ENCODE data around the gene NDUFB8.
"Not testable (repeated sequence)": the region's sequence is repeated elsewhere in the genome, so short reads cannot be mapped to it uniquely, and the experiment has no call there.

NDUFB8 gene

DNA sequence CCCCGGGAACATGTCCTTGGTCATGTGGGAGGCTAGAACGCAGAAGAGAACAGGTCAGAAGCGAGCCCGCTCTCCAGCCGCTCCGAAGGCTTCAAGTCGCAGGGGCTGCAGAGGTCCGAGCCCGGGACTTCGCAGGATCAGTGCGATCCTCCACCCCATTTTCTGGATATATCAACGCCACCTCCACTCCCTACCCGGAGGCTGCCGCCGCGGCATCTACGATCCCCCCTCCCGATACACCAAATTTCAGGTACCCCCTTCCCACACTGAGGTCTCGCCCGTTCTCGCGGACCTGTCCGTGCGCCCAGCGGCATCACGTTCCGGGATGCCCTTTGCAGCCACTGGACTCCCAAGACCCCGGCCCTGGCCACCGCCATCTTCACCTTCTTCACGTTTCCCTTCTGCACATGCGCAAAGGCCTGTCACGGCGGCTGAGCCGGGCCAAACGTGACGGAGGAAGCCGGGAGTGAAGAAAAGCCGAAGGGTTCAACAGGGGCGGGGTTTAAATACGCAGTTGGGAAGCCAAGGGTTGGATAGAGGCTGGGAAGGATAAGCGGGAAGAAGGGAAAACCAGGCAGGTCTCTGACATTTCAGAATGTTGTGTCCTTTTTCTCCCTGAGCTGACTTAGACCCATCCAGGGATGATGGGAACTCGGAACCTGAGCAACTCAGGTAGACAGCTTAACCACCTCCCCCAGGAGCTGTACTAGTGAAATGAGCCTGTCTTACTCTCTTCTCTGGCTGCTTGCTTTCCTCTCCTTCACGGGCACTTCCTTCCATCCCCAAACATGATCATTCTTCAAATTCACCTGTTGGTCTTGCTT, at the start of gene NDUFB8:
NDUFB8 (minus strand) TSS at position 397 of the 824 bp plus-strand sequence; CDS start at position 377, 20 bp downstream.
- Histone ChIP-seq H3K27me3 (ENCODE audit: insufficient read depth, low read depth) (no peaks in the 10 kb centered on the region), H3K4me3 (IDR thresholded peaks at IDR 0.05; ENCODE audit: insufficient read depth, low read depth, low read length) (no peak within 1 kb of the TSS), H3K27ac (peak within 1 kb of the TSS; percentile 18; the same call in 1 of the 2 replicates)

DNA sequence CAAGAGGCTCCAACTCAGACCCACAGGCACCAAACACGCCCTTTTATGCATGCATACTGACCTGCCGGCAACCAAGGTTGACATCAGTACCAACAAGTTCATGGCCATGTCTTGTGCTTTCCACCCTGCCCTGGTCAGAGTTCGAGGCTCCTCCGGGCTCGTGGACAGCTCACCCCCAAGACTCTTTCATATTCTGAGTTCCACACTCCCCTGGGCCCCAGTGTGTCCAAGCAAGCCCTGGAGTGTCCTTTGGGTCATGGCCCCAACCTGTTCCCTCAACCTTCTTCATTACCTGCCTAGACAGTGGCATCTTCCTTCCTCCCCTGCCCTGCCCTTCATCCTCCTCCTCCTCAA, 46.6 kb upstream of the NDUFB8 start:
- no peaks in the 10 kb centered on the region for H3K27me3 ChIP-seq (ENCODE audit: insufficient read depth, low read depth)
- H3K36me3 ChIP-seq (ENCODE audit: insufficient read depth) = no peaks in the 10 kb centered on the region
- H2AFZ ChIP-seq (ENCODE audit: low read depth) = no peak overlapping the region
- no peaks in the 10 kb centered on the region for H3K79me2 ChIP-seq (ENCODE audit: insufficient read depth, low read depth)
- no peak overlapping the region for H3K4me2 ChIP-seq
- TF ChIP-seq, protein P1, sequence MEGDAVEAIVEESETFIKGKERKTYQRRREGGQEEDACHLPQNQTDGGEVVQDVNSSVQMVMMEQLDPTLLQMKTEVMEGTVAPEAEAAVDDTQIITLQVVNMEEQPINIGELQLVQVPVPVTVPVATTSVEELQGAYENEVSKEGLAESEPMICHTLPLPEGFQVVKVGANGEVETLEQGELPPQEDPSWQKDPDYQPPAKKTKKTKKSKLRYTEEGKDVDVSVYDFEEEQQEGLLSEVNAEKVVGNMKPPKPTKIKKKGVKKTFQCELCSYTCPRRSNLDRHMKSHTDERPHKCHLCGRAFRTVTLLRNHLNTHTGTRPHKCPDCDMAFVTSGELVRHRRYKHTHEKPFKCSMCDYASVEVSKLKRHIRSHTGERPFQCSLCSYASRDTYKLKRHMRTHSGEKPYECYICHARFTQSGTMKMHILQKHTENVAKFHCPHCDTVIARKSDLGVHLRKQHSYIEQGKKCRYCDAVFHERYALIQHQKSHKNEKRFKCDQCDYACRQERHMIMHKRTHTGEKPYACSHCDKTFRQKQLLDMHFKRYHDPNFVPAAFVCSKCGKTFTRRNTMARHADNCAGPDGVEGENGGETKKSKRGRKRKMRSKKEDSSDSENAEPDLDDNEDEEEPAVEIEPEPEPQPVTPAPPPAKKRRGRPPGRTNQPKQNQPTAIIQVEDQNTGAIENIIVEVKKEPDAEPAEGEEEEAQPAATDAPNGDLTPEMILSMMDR (conservative IDR thresholded peaks at IDR 0.05; ENCODE audit: low read depth, low read length) = no peak
- no peak overlapping the region for H3K9ac ChIP-seq
- H3K27ac ChIP-seq = no peak overlapping the region
- H3K4me3 ChIP-seq (IDR thresholded peaks at IDR 0.05; ENCODE audit: insufficient read depth, low read depth, low read length) = no peak overlapping the region
- H4K20me1 ChIP-seq (ENCODE audit: insufficient read depth) = no peaks in the 10 kb centered on the region
- no peaks in the 10 kb centered on the region for H3K4me1 ChIP-seq (ENCODE audit: low read depth, poor library complexity, severe bottlenecking)

More for the DNA sequence above, at the start of gene NDUFB8:
- H3K79me2 ChIP-seq (ENCODE audit: insufficient read depth, low read depth) = peaks cover 23% of the 10 kb centered on the region; the same call in 1 of the 2 replicates
- peak within 1 kb of the TSS; percentile 86 for H2AFZ ChIP-seq (ENCODE audit: low read depth)
- peaks cover 48% of the 10 kb centered on the region for H3K4me1 ChIP-seq (ENCODE audit: low read depth, poor library complexity, severe bottlenecking)
- no peaks in the 10 kb centered on the region for H3K36me3 ChIP-seq (ENCODE audit: insufficient read depth)
- peak within 1 kb of the TSS; percentile 91 for H3K4me2 ChIP-seq
- H4K20me1 ChIP-seq (ENCODE audit: insufficient read depth) = no peaks in the 10 kb centered on the region
- peak within 1 kb of the TSS; percentile 71; the same call in 1 of the 2 replicates for H3K9ac ChIP-seq
- TF ChIP-seq, protein P1 (conservative IDR thresholded peaks at IDR 0.05; ENCODE audit: low read depth, low read length) = no peak

DNA sequence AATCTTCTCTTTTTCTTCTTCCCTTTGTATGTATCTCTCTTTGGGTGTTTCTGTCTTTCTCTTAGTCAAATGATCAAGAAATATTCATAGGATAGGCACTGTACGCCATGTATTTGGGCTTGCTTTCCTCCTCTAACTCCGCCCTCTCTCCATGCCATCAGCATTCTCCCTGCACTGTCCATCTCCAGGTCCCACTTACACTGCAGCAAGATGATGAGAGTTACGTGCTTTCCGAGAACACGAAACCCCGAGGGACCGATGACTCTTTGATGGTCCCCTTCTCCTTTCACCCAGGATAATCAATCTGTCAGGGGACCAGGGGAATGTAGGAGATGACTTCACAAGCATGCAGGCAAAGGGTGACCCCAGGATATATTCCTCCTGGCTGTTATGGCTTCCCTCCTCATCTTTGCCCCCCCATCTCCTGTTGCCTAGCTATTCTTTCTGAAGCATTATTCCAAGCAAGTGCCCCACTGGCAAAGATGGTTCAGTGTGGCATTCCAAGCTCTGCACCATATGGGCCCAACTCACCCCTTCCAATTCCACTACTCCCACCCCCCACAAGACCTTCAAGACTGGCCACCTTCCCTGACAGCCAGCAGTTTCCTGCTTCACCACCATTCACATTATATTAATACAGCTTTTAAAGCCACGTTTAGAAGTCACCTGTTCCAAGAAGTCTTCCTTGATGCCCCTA, 46.1 kb upstream of the NDUFB8 start:
- Histone ChIP-seq H3K27me3 (ENCODE audit: insufficient read depth, low read depth) (no peaks in the 10 kb centered on the region), H2AFZ (ENCODE audit: low read depth) (no peak overlapping the region), H4K20me1 (ENCODE audit: insufficient read depth) (no peaks in the 10 kb centered on the region), H3K36me3 (ENCODE audit: insufficient read depth) (no peaks in the 10 kb centered on the region), H3K4me2 (no peak overlapping the region), H3K9ac (no peak overlapping the region), H3K4me1 (ENCODE audit: low read depth, poor library complexity, severe bottlenecking) (no peaks in the 10 kb centered on the region), H3K27ac (no peak overlapping the region), H3K79me2 (ENCODE audit: insufficient read depth, low read depth) (no peaks in the 10 kb centered on the region), H3K4me3 (IDR thresholded peaks at IDR 0.05; ENCODE audit: insufficient read depth, low read depth, low read length) (no peak overlapping the region)
- TF ChIP-seq, protein P1 (conservative IDR thresholded peaks at IDR 0.05; ENCODE audit: low read depth, low read length) = no peak

DNA sequence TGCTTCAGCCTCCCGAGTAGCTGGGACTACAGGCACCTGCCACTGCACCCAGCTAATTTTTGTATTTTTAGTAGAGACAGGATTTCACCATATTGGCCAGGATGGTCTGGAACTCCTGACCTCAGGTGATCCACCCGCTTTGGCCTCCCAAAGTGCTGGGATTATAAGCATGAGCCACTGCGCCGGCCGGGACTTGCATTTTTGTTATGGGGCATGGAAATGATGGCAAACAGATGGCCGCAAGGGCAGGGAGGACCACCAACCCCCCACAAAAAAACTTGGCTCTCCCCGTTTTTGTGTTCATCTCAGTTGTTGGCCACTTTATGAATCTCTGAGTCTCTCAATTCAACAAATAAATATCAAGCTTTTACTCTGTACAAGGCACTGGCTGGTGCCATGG, 45.5 kb upstream of the NDUFB8 start:
- not testable (repeated sequence) for H3K79me2 ChIP-seq (ENCODE audit: insufficient read depth, low read depth); H3K27ac ChIP-seq; H3K4me2 ChIP-seq; H3K4me3 ChIP-seq (IDR thresholded peaks at IDR 0.05; ENCODE audit: insufficient read depth, low read depth, low read length); H2AFZ ChIP-seq (ENCODE audit: low read depth); H4K20me1 ChIP-seq (ENCODE audit: insufficient read depth); H3K36me3 ChIP-seq (ENCODE audit: insufficient read depth); H3K27me3 ChIP-seq (ENCODE audit: insufficient read depth, low read depth); H3K9ac ChIP-seq; H3K4me1 ChIP-seq (ENCODE audit: low read depth, poor library complexity, severe bottlenecking)
